Measurements from ENCODE around the gene ATOH8.

- no peak for TF ChIP-seq POLR2A (IDR thresholded peaks at IDR 0.05)
- TF ChIP-seq, protein P1, sequence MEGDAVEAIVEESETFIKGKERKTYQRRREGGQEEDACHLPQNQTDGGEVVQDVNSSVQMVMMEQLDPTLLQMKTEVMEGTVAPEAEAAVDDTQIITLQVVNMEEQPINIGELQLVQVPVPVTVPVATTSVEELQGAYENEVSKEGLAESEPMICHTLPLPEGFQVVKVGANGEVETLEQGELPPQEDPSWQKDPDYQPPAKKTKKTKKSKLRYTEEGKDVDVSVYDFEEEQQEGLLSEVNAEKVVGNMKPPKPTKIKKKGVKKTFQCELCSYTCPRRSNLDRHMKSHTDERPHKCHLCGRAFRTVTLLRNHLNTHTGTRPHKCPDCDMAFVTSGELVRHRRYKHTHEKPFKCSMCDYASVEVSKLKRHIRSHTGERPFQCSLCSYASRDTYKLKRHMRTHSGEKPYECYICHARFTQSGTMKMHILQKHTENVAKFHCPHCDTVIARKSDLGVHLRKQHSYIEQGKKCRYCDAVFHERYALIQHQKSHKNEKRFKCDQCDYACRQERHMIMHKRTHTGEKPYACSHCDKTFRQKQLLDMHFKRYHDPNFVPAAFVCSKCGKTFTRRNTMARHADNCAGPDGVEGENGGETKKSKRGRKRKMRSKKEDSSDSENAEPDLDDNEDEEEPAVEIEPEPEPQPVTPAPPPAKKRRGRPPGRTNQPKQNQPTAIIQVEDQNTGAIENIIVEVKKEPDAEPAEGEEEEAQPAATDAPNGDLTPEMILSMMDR (IDR thresholded peaks at IDR 0.05): no peak
Observed at GRCh38 chr2:85759257-85759613, 5.4 kb downstream of the ATOH8 start.

Data from thyroid gland (tissue), 4 donors.